ENCODE results near the gene HID1.

DNA sequence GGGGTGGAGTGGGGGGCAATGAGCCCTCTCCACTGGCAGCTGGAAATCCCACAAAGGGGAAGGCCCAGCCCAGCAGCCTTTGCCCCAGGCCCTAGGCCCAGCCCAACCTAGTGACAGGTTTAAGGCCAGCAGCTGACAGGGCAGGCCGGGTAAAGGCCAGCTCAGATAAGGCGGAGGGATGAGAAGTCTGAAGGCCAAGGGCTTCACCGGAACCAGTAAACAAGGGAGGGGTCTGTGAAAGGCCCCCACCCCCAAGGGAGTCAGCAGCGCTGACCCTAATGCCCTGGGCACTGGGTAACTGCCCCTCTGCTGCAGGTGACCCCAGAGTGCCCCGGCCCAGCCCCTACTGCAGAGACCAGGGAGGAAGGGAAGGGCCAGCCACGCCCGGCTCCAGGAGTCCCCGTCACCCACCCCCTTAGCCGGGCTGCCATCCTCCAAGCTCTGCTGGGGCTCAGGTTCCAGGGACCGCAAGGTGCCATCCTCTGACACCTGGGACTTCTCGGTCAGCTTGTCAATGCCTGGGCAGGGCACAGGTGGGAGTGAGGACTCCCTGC lies 19.3 kb downstream of the HID1 start:
- TF ChIP-seq, protein P1, sequence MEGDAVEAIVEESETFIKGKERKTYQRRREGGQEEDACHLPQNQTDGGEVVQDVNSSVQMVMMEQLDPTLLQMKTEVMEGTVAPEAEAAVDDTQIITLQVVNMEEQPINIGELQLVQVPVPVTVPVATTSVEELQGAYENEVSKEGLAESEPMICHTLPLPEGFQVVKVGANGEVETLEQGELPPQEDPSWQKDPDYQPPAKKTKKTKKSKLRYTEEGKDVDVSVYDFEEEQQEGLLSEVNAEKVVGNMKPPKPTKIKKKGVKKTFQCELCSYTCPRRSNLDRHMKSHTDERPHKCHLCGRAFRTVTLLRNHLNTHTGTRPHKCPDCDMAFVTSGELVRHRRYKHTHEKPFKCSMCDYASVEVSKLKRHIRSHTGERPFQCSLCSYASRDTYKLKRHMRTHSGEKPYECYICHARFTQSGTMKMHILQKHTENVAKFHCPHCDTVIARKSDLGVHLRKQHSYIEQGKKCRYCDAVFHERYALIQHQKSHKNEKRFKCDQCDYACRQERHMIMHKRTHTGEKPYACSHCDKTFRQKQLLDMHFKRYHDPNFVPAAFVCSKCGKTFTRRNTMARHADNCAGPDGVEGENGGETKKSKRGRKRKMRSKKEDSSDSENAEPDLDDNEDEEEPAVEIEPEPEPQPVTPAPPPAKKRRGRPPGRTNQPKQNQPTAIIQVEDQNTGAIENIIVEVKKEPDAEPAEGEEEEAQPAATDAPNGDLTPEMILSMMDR (IDR thresholded peaks at IDR 0.05; ENCODE audit: low read depth, low read length), result no peak
- TF ChIP-seq POLR2A (IDR thresholded peaks at IDR 0.05; ENCODE audit: extremely low read depth, insufficient read length), result no peak
- TF ChIP-seq MYC (IDR thresholded peaks at IDR 0.05; ENCODE audit: low read depth, low read length), result no peak
